Measurements from ENCODE around the gene SH2D5. TPM values are rescaled to one million over a fixed set of nuclear protein-coding genes. Genes with fewer than 3 reads are reported as not detected.

Gene SH2D5
- polyA plus RNA-seq, 1 experiment = 4.9 TPM

DNA sequence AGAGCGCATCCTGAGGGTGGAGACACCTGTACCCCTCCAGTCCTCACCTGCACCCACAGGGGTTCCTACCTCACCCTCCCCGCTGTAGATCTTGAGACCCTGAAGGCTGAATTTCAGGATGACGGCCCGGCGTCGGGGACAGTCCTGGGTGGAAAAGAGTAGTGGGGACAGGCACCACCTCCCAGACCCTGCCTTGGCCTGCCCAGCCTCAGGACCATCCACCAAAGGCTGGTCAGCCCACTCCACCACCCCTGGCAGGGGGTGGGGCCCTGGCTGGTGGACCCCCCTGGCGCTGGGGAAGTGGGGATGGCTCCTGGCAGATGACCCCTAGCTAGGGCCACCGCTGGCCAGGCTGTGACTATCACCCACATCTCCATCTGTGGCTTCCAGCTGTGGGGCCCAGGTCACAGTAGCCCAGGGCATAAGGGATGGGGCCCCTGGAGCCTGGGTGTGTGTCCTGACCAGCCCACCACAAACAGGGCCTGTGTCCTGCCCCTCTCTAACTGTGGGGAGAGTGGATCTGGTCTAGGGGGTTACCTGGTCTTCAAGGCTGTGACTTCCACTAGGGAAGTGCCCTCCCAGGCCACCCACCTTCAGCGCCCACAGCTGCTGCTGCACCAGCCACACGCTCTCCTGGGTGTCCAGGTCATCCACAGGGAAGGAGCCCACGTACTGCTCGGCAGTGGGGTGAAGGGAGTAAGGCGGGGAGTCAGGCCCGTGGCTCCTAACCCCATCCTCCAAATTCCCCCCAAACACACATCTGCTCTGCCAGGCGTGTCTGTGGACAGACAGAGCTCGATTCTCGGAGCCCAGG lies 5.4 kb downstream of the SH2D5 start:
- POLR2A ChIA-PET = interaction anchor here (2.7 kb wide), 1 partner anchor 30 kb away, joined by 8 read pairs; no protein-coding TSS in a partner anchor

DNA sequence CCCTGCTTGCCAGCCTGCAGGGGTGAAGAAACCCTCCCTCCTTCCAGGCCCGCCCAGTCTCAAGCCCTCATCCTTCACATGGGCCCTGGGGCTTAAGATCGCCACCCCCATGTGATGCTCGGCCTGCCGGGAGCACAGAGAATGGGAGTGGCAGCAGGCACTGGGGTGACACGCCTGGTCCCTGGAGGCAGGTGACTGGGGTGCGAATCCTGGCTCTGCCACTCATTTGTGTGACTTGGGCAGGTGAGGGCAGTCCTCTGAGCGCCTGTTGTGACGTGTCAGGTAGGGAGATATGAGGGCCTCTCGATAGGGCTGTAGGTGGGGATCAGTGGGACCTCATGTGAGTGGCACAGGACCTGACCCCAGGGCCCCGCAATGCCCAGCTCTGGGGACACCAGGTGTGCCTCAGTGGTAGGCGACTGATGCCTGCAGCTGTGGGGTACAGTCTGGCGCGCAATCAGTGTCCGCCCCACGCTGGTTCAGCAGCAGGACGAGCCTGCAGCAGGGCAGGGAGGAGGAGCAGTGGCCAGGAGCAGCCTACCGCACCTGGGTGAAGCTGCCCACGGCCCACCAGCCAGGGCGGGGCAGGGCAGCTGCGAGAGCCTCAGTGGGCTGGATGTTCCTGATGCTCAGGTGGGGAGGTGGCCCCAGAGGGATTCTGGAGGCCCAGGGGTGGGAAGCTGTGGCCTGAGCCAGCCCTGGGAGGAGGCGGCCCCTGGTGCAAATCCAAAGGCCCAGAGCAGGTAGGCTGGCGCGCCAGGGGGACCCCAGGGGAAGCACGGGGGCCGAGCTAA lies 6.2 kb downstream of the SH2D5 start:
- no peak overlapping the region for H3K4me3 ChIP-seq (ENCODE audit: low read depth, low read length)
- H3K9me3 ChIP-seq (ENCODE audit: control insufficient read depth, insufficient read depth, low read length) = peaks cover 8% of the 10 kb centered on the region; the same call in 1 of the 2 replicates
- CTCF ChIA-PET = no interaction called here
- no peak for DNase-seq (ENCODE audit: low read depth, low spot score)
- H3K27me3 ChIP-seq (ENCODE audit: control insufficient read depth, insufficient read depth, low read length) = no peaks in the 10 kb centered on the region
- H3K27ac ChIP-seq (ENCODE audit: low read depth, low read length) = no peak overlapping the region
- POLR2A ChIA-PET = interaction anchor here (2.7 kb wide), 1 partner anchor 29 kb away, joined by 8 read pairs; no protein-coding TSS in a partner anchor
- no peak for TF ChIP-seq CTCF (IDR thresholded peaks at IDR 0.05; ENCODE audit: low read depth, low read length)

More for the DNA sequence above, 5.4 kb downstream of the SH2D5 start:
- no peak for DNase-seq (ENCODE audit: low read depth, low spot score)
- TF ChIP-seq CTCF (IDR thresholded peaks at IDR 0.05; ENCODE audit: low read depth, low read length) = no peak
- CTCF ChIA-PET = no interaction called here
- H3K9me3 ChIP-seq (ENCODE audit: control insufficient read depth, insufficient read depth, low read length) = peaks cover 8% of the 10 kb centered on the region; the same call in 1 of the 2 replicates
- no peak overlapping the region for H3K27ac ChIP-seq (ENCODE audit: low read depth, low read length)
- no peaks in the 10 kb centered on the region for H3K27me3 ChIP-seq (ENCODE audit: control insufficient read depth, insufficient read depth, low read length)
- H3K4me3 ChIP-seq (ENCODE audit: low read depth, low read length) = no peak overlapping the region

DNA sequence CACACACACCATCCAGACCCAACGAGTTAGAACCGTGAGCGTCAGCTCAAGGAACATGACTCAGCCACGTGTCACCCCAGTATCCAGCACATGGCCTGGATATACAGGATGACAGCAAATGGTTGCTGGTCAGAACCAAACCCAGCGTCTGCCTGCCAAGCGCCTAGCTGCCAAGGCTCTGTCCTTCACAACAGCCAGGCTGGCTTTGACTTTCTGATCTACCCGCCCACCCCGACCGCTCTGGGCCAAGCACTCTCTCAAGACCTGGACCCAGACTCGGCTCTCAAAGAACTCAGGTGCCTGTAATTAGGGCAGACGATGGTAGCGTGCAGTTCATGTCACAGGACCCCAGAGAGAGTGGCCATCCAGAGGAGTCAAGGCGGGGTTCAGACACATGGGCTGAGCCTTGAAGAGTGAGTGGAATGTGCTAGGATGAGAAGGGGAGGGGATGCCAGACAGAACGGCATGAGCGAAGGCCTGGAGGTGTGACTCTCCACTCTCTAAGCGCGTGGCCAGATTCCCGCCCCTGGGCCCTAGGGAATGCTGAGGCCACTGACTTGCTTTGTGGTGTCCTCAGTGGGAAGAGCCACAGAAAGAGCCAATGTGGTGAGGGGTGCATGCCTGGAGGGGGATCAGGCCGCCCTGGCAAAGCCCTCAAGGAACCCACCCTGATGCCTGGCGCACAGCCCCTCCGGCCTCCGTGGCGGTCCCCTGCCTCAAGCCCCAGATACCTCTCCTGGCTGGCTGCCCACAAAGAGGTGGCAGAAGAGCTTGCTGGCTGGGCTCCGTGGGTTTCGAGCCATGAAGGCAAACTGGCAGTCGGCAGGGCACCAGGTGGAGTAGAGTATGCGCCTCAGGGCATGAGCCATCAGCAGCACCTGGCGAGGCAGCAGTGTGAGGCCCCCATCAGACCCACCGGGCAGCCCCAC lies 7.0 kb downstream of the SH2D5 start:
- Histone ChIP-seq H3K27ac (ENCODE audit: low read depth, low read length) (no peak overlapping the region), H3K4me3 (ENCODE audit: low read depth, low read length) (no peak overlapping the region), H3K27me3 (ENCODE audit: control insufficient read depth, insufficient read depth, low read length) (no peaks in the 10 kb centered on the region), H3K9me3 (ENCODE audit: control insufficient read depth, insufficient read depth, low read length) (peaks cover 8% of the 10 kb centered on the region; the same call in 1 of the 2 replicates)
- no peak for TF ChIP-seq CTCF (IDR thresholded peaks at IDR 0.05; ENCODE audit: low read depth, low read length)
- ChIA-PET CTCF (interaction anchor here (0.9 kb wide), 1 partner anchor 29 kb away, joined by 3 read pairs; no protein-coding TSS in a partner anchor), POLR2A (interaction anchor here (0.6 to 0.8 kb wide), 2 partner anchors 29 to 335 kb away, joined by 4 to 8 read pairs; no protein-coding TSS in a partner anchor)
- peak; percentile 26 for DNase-seq (ENCODE audit: low read depth, low spot score)

DNA sequence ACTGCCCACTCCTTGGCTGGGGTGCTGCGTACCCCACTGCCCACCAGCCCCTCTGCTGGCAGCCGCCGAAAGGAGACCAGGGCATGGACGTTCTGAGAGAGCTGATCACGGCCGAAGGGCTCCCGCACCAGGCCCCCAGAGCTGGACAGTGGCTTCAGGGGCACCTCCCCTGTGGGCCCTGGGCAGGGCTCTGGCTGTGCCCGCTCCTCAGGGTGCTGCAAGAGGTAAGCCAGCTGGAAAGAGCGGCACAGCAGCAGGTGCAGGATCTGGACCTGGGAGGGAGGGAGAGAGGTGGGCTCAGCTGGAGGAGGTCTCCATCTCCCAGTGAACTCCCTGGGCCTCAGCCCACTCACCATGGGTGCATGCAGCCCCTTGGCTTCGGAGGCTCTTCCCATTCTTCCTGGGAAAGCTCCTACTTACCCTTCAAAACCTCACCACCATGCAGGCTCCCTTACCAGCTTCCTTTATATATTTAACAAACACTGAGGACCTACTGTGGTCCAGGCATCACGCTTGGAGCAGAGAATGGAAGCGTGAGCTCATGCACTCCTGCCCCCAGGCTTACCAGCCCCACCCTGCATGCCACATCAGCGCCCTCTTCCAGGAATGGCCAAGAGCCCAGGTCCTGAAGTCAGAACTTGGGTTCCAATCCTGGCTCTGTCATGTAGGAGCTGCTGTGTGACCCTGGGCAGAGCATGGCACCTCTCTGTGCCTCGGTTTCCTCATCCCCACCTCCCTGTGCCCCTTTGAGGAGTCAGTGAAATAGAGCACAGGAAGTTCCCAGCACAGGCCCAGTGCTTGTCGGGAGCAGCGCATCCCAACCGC lies 7.9 kb downstream of the SH2D5 start:
- TF ChIP-seq CTCF (IDR thresholded peaks at IDR 0.05; ENCODE audit: low read depth, low read length) = no peak
- CTCF ChIA-PET = interaction anchor here (0.9 kb wide), 1 partner anchor 28 kb away, joined by 3 read pairs; no protein-coding TSS in a partner anchor
- Histone ChIP-seq H3K4me3 (ENCODE audit: low read depth, low read length) (no peak overlapping the region), H3K9me3 (ENCODE audit: control insufficient read depth, insufficient read depth, low read length) (peaks cover 8% of the 10 kb centered on the region; the same call in 1 of the 2 replicates), H3K27ac (ENCODE audit: low read depth, low read length) (no peak overlapping the region), H3K27me3 (ENCODE audit: control insufficient read depth, insufficient read depth, low read length) (no peaks in the 10 kb centered on the region)
- no peak for DNase-seq (ENCODE audit: low read depth, low spot score)
- POLR2A ChIA-PET = interaction anchor here (0.6 to 0.8 kb wide), 2 partner anchors 28 to 334 kb away, joined by 4 to 8 read pairs; no protein-coding TSS in a partner anchor
